ENCODE measurements around the gene NRN1L.

DNA sequence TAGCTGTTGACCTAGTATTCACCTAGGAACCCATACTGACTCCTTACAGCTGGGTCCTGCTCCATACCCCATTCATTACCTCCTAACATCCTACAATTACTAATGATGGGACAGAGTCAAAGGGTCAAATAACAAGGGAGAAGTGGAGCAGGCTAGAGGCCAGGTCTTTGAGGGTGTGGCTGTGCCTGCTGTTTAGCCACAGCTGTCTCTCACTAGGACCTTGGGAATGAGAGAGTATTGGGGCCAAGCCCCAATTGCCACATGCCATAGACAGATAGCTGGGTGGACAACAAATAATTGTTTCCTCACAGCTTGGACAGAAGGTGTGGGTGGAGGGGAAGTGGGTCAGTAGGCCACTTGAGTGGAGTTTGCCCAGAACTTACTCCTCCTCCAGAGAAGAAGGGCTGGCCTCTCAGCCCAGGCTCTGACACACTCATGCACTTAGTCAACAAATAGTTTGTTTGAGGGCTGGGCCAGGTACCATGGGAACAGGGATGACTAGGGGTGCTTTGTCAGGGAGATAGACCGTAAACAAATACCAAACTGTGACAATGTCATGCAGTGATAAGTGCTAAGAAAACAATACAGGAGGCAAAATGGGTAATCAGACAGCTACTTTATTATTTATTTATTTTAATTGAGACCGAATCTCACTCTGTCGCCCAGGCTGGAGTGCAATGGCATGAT is 27.0 kb upstream of the NRN1L start:
- TF ChIP-seq, protein P1, sequence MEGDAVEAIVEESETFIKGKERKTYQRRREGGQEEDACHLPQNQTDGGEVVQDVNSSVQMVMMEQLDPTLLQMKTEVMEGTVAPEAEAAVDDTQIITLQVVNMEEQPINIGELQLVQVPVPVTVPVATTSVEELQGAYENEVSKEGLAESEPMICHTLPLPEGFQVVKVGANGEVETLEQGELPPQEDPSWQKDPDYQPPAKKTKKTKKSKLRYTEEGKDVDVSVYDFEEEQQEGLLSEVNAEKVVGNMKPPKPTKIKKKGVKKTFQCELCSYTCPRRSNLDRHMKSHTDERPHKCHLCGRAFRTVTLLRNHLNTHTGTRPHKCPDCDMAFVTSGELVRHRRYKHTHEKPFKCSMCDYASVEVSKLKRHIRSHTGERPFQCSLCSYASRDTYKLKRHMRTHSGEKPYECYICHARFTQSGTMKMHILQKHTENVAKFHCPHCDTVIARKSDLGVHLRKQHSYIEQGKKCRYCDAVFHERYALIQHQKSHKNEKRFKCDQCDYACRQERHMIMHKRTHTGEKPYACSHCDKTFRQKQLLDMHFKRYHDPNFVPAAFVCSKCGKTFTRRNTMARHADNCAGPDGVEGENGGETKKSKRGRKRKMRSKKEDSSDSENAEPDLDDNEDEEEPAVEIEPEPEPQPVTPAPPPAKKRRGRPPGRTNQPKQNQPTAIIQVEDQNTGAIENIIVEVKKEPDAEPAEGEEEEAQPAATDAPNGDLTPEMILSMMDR (conservative IDR thresholded peaks at IDR 0.05; ENCODE audit: low read depth, low read length) = no peak
- no peak for TF ChIP-seq EZH2 (IDR thresholded peaks at IDR 0.05; ENCODE audit: borderline replicate concordance, low read depth, low read length, poor library complexity, severe bottlenecking)
